A549 (cell line): Measurements from ENCODE around the gene RTEL1.

ENCODE experiments used
- BHLHE40 ChIP-seq: IDR thresholded peaks from 2 replicates; pipeline ENCODE4 v1.6.1; 2012; ENCODE audit warnings: low read depth, low read length, inconsistent platforms
- CBX2 ChIP-seq: fragments of 200-600 bp; sonication (generic); IDR thresholded peaks from 2 replicates; pipeline ENCODE4 v1.6.1; 2016; ENCODE audit warnings: low read depth, mild to moderate bottlenecking, borderline replicate concordance
- CTCF ChIP-seq: fragments of >200 bp; sonication (Bioruptor Twin); formaldehyde crosslinking; IDR thresholded peaks from 3 replicates; pipeline ENCODE4 v1.5.1; 2016
- EP300 ChIP-seq, 2 experiments: fragments of >200 bp; sonication (Bioruptor Twin); formaldehyde crosslinking; IDR thresholded peaks; 2 replicates in 1 of 2; 3 replicates in 1 of 2; pipeline ENCODE4 v1.6.1; 2016 to 2017
- HOXA7 ChIP-seq: fragments of 250-450 bp; sonication (Bioruptor Pico); IDR thresholded peaks from 2 replicates; pipeline ENCODE4 v1.5.0; 2020; ENCODE audit warnings: mild to moderate bottlenecking, moderate library complexity
- KDM1A ChIP-seq: fragments of 200-600 bp; sonication (generic); IDR thresholded peaks from 2 replicates; pipeline ENCODE4 v1.6.1; 2016; ENCODE audit warnings: low read depth, mild to moderate bottlenecking
- NR3C1 ChIP-seq: fragments of >200 bp; sonication (Bioruptor Twin); formaldehyde crosslinking; IDR thresholded peaks from 3 replicates; pipeline ENCODE4 v1.6.1; 2017
- PBX3 ChIP-seq: IDR thresholded peaks from 2 replicates; pipeline ENCODE4 v1.6.1; 2012
- POLR2A ChIP-seq: IDR thresholded peaks from 2 replicates; pipeline ENCODE4 v1.6.1; 2012; ENCODE audit warnings: mild to moderate bottlenecking, low read length
- RAD21 ChIP-seq, 2 experiments: fragments of >200 bp in 1 of 2; sonication (Bioruptor Twin) in 1 of 2; formaldehyde crosslinking in 1 of 2; IDR thresholded peaks in 1 of 2; conservative IDR thresholded peaks in 1 of 2; 2 replicates in 1 of 2; 3 replicates in 1 of 2; pipeline ENCODE4 v1.6.1; 2012 to 2018; ENCODE audit warnings: inconsistent platforms in 1 of 2
- REST ChIP-seq: fragments of 200-600 bp; sonication (generic); IDR thresholded peaks from 2 replicates; pipeline ENCODE4 v1.6.1; 2016; ENCODE audit warnings: antibody characterized with exemption, mild to moderate bottlenecking, moderate library complexity
- ZFP36 ChIP-seq: fragments of 450-650 bp; IDR thresholded peaks from 2 replicates; pipeline ENCODE4 v1.6.1; 2014; ENCODE audit warnings: borderline replicate concordance; ENCODE audit not compliant: partially characterized antibody

- TF ChIP-seq BHLHE40 (no peak), CTCF (no peak), POLR2A (no peak), EP300 (IDR thresholded peaks at IDR 0.05) (no peak), NR3C1 (no peak), KDM1A (no peak), HOXA7 (CRISPR knock-in tag) (no peak), ZFP36 (no peak), RAD21 (conservative IDR thresholded peaks at IDR 0.05 in 1 of 2, IDR thresholded peaks at IDR 0.05 in 1 of 2) (no peak), CBX2 (no peak), REST (no peak), PBX3 (no peak)
Observed at GRCh38 chr20:63618291-63618980, 39.7 kb upstream of the RTEL1 start.
